ENCODE results near the gene NKX6-2. TPM values are rescaled to one million over a fixed set of nuclear protein-coding genes. Genes with fewer than 3 reads are reported as not detected.

Gene NKX6-2
- not detected in 2 replicates for total RNA-seq

GRCh38 chr10:132785723-132786475 lies at the start of gene NKX6-2:
TSS of gene NKX6-2 (minus strand) at chr10:132786147. CDS start at chr10:132785948, 199 bp downstream.

Other genes starting within 250 kb of the NKX6-2 start
- gene INPP5A, start 248.4 kb downstream of the NKX6-2 start, total RNA-seq: 26.3 and 47.3 TPM in 2 replicates
- gene CFAP46, start 156.4 kb upstream of the NKX6-2 start, total RNA-seq: under 0.01 and 0.22 TPM in 2 replicates

Measured in placental epithelial cell (primary cell).